Liver (tissue), 3 donors: ENCODE data around the gene ABCC2.

Experiments used
- EGR1 ChIP-seq, 2 donors: IDR thresholded peaks; 2 replicates each; pipeline ENCODE4 v1.6.1; 2016 to 2018; ENCODE audit warnings: antibody characterized with exemption in 2 of 2, low read depth in 2 of 2
- FOXA1 ChIP-seq: IDR thresholded peaks from 2 replicates; pipeline ENCODE4 v1.6.1; 2016; ENCODE audit warnings: antibody characterized with exemption
- JUND ChIP-seq, 2 donors: IDR thresholded peaks; 2 replicates each; pipeline ENCODE4 v1.6.1; 2016; ENCODE audit warnings: antibody characterized with exemption in 2 of 2
- RAD21 ChIP-seq, 2 donors: IDR thresholded peaks; 2 replicates each; pipeline ENCODE4 v1.6.1; 2016; ENCODE audit warnings: antibody characterized with exemption in 2 of 2, mild to moderate bottlenecking in 2 of 2
- TAF1 ChIP-seq: conservative IDR thresholded peaks from 2 replicates; pipeline ENCODE4 v1.6.1; 2016; ENCODE audit warnings: antibody characterized with exemption, mild to moderate bottlenecking
- YY1 ChIP-seq: IDR thresholded peaks from 2 replicates; pipeline ENCODE4 v1.6.1; 2016; ENCODE audit warnings: antibody characterized with exemption, mild to moderate bottlenecking
- TF ChIP-seq, protein P1 (sequence below): fragments of 150-350 bp; IDR thresholded peaks from 2 replicates; pipeline ENCODE4 v1.5.1; 2017; ENCODE audit warnings: improper control_type of control experiment, low read depth, low read length; ENCODE audit not compliant: missing input control
- TF ChIP-seq, protein P2 (sequence below): IDR thresholded peaks from 2 replicates; pipeline ENCODE4 v1.6.1; 2016; ENCODE audit warnings: antibody characterized with exemption
- TF ChIP-seq, protein P3 (sequence below): IDR thresholded peaks from 2 replicates; pipeline ENCODE4 v1.6.1; 2016; ENCODE audit warnings: antibody characterized with exemption
- donor health status: healthy.
- donor health status: healthy.

DNA sequence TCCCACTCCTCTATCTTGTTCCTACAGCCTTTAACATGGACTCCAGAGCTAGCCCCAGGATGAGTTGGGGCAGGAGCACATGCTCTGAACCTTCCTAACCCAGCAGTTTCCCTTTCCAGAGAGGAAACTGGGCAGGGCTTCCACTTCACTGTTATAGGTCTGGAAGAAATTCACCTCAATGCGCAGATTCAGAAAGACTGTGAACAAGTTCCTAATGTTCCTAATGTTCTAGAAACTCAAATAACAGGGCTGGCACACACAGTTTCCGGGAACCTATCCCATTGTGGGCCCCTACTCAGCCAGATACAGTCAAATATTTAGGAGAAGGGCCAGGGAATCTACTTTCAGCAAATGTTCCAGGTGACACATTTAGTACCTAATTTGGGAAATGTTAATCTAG, 29.7 kb downstream of the ABCC2 start:
- no peak for TF ChIP-seq EGR1 (IDR thresholded peaks at IDR 0.05; ENCODE audit: low read depth in 2 of 2)
- TF ChIP-seq, protein P1, sequence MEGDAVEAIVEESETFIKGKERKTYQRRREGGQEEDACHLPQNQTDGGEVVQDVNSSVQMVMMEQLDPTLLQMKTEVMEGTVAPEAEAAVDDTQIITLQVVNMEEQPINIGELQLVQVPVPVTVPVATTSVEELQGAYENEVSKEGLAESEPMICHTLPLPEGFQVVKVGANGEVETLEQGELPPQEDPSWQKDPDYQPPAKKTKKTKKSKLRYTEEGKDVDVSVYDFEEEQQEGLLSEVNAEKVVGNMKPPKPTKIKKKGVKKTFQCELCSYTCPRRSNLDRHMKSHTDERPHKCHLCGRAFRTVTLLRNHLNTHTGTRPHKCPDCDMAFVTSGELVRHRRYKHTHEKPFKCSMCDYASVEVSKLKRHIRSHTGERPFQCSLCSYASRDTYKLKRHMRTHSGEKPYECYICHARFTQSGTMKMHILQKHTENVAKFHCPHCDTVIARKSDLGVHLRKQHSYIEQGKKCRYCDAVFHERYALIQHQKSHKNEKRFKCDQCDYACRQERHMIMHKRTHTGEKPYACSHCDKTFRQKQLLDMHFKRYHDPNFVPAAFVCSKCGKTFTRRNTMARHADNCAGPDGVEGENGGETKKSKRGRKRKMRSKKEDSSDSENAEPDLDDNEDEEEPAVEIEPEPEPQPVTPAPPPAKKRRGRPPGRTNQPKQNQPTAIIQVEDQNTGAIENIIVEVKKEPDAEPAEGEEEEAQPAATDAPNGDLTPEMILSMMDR, result no peak
- TF ChIP-seq RAD21 (IDR thresholded peaks at IDR 0.05), result no peak
- no peak for TF ChIP-seq JUND (IDR thresholded peaks at IDR 0.05)
- TF ChIP-seq FOXA1, result no peak
- no peak for TF ChIP-seq YY1
- TF ChIP-seq, protein P2, sequence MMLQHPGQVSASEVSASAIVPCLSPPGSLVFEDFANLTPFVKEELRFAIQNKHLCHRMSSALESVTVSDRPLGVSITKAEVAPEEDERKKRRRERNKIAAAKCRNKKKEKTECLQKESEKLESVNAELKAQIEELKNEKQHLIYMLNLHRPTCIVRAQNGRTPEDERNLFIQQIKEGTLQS, result no peak
- no peak for TF ChIP-seq TAF1
- TF ChIP-seq, protein P3, sequence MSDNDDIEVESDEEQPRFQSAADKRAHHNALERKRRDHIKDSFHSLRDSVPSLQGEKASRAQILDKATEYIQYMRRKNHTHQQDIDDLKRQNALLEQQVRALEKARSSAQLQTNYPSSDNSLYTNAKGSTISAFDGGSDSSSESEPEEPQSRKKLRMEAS, result no peak
